Chondrocyte (in vitro differentiated cells): ENCODE results near the gene SSH3. TPM values are rescaled to one million over a fixed set of nuclear protein-coding genes. Genes with fewer than 3 reads are reported as not detected.

Experiments
- DNase-seq: peaks from one replicate; pipeline ENCODE4 v3.0.0; 2021; ENCODE audit warnings: mixed read lengths, low spot score
- H3K27ac Mint-ChIP-seq: one replicate; pipeline ENCODE4 v1.8.0; 2021; ENCODE audit warnings: mild to moderate bottlenecking, moderate library complexity, mixed read lengths; ENCODE audit not compliant: unreplicated experiment
- H3K27me3 Mint-ChIP-seq: 2 replicates; pipeline ENCODE4 v1.8.0; 2021; ENCODE audit warnings: low read depth, mixed read lengths
- H3K36me3 Mint-ChIP-seq: 2 replicates; pipeline ENCODE4 v1.8.0; 2021; ENCODE audit warnings: low read depth, mixed read lengths
- H3K4me1 Mint-ChIP-seq: 2 replicates; pipeline ENCODE4 v1.8.0; 2021; ENCODE audit warnings: low read depth, mild to moderate bottlenecking, mixed read lengths
- H3K4me3 Mint-ChIP-seq: one replicate; pipeline ENCODE4 v1.8.0; 2021; ENCODE audit warnings: mild to moderate bottlenecking, moderate library complexity, mixed read lengths; ENCODE audit not compliant: unreplicated experiment
- H3K9me3 Mint-ChIP-seq: 2 replicates; pipeline ENCODE4 v1.8.0; 2021; ENCODE audit warnings: low read depth, mixed read lengths
- CTCF ChIP-seq: fragments of 200-600 bp; sonication (generic); IDR thresholded peaks from 2 replicates; pipeline ENCODE4 v1.5.0; 2021; ENCODE audit warnings: antibody characterized with exemption, mild to moderate bottlenecking, moderate library complexity
- total RNA-seq: library from RNA; stranded (reverse); gene quantifications from 3 replicates; pipeline ENCODE4 v1.2.1, GENCODE V29; 2021

Gene SSH3
- total RNA-seq, 1 donor from 2014 or later = 28.4 TPM

GRCh38 chr11:67301313-67301921, 1.9 kb upstream of the SSH3 start:
- Mint-ChIP-seq H3K9me3 (no peaks in the 10 kb centered on the region), H3K4me1 (peaks cover 21% of the 10 kb centered on the region), H3K27me3 (no peaks in the 10 kb centered on the region), H3K36me3 (peaks cover 15% of the 10 kb centered on the region), H3K4me3 (no peak overlapping the region), H3K27ac (no peak overlapping the region)
- no peak for DNase-seq
- no peak for TF ChIP-seq CTCF

GRCh38 chr11:67301951-67302516, 1.3 kb upstream of the SSH3 start:
- Mint-ChIP-seq H3K27ac (no peak overlapping the region), H3K4me3 (peak overlapping the region; percentile 62), H3K4me1 (peaks cover 21% of the 10 kb centered on the region), H3K27me3 (no peaks in the 10 kb centered on the region), H3K36me3 (peaks cover 11% of the 10 kb centered on the region), H3K9me3 (no peaks in the 10 kb centered on the region)
- TF ChIP-seq CTCF = no peak
- DNase-seq = peak; percentile 87

GRCh38 chr11:67302571-67303131, 679 bp upstream of the SSH3 start:
- peak; percentile 87 for DNase-seq
- peaks cover 9% of the 10 kb centered on the region for H3K36me3 Mint-ChIP-seq
- no peaks in the 10 kb centered on the region for H3K27me3 Mint-ChIP-seq
- no peaks in the 10 kb centered on the region for H3K9me3 Mint-ChIP-seq
- TF ChIP-seq CTCF = no peak
- H3K27ac Mint-ChIP-seq = peak overlapping the region; percentile 45
- H3K4me1 Mint-ChIP-seq = peaks cover 21% of the 10 kb centered on the region
- H3K4me3 Mint-ChIP-seq = peak overlapping the region; percentile 62

GRCh38 chr11:67303835-67304411, 593 bp downstream of the SSH3 start:
- Mint-ChIP-seq H3K27me3 (no peaks in the 10 kb centered on the region), H3K27ac (no peak overlapping the region), H3K36me3 (peaks cover 2% of the 10 kb centered on the region), H3K4me1 (peaks cover 21% of the 10 kb centered on the region), H3K4me3 (peak overlapping the region; percentile 68), H3K9me3 (no peaks in the 10 kb centered on the region)
- DNase-seq = peak; percentile 88
- no peak for TF ChIP-seq CTCF

GRCh38 chr11:67304511-67305113, 1.3 kb downstream of the SSH3 start:
- Mint-ChIP-seq H3K36me3 (peaks cover 2% of the 10 kb centered on the region), H3K9me3 (no peaks in the 10 kb centered on the region), H3K4me3 (peak overlapping the region; percentile 68), H3K4me1 (peaks cover 21% of the 10 kb centered on the region), H3K27ac (no peak overlapping the region), H3K27me3 (no peaks in the 10 kb centered on the region)
- peak; percentile 75 for DNase-seq
- TF ChIP-seq CTCF = no peak
